SU-DHL-6 (cell line): Measurements from ENCODE around the gene PDE4D.

Experiments
- EZH2phosphoT487 ChIP-seq: fragments of 200-600 bp; sonication (generic), shearing (Covaris generic); conservative IDR thresholded peaks from 2 replicates; pipeline ENCODE4 v1.6.1; 2018; ENCODE audit warnings: mild to moderate bottlenecking, antibody characterized with exemption, low read length, moderate library complexity, mixed read lengths
- TF ChIP-seq, protein P1 (sequence below): fragments of 200-600 bp; sonication (generic); IDR thresholded peaks from one replicate; pipeline ENCODE4 v1.5.1; 2017; ENCODE audit warnings: antibody characterized with exemption, mild to moderate bottlenecking, low read length, moderate library complexity; ENCODE audit not compliant: insufficient read depth, poor library complexity, severe bottlenecking

DNA sequence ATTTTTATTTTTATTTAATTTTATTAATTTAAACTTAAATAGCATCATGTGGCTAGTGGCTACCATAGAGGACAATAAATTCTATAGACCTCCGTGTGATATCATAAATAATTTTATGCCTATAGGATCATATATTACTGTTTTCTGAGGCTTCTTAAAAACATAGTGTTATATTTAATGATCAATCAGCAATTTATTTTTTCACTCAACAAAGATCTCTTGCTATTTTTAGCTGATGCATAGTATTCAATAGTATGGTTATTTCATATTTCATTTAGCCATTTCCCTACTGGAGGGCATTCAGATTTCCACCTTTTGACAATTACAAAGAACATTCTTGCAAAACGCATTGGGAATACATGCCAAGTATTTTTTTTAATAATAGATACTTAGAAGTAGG is 114.1 kb downstream of the PDE4D start:
- TF ChIP-seq, protein P1, sequence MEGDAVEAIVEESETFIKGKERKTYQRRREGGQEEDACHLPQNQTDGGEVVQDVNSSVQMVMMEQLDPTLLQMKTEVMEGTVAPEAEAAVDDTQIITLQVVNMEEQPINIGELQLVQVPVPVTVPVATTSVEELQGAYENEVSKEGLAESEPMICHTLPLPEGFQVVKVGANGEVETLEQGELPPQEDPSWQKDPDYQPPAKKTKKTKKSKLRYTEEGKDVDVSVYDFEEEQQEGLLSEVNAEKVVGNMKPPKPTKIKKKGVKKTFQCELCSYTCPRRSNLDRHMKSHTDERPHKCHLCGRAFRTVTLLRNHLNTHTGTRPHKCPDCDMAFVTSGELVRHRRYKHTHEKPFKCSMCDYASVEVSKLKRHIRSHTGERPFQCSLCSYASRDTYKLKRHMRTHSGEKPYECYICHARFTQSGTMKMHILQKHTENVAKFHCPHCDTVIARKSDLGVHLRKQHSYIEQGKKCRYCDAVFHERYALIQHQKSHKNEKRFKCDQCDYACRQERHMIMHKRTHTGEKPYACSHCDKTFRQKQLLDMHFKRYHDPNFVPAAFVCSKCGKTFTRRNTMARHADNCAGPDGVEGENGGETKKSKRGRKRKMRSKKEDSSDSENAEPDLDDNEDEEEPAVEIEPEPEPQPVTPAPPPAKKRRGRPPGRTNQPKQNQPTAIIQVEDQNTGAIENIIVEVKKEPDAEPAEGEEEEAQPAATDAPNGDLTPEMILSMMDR: no peak
- TF ChIP-seq EZH2phosphoT487: no peak
